Measurements from ENCODE around the gene FATE1.

Gene FATE1

GRCh38 chrX:151743651-151744470 is 28.0 kb downstream of the FATE1 start:
- DNase-seq = no peak

- no peak for DNase-seq
These were observed 29.8 kb downstream of the FATE1 start for GRCh38 chrX:151745651-151746050.

GRCh38 chrX:151746502-151746901 is 30.7 kb downstream of the FATE1 start:
- no peak for DNase-seq

- no peak for DNase-seq
These were observed 34.7 kb downstream of the FATE1 start for GRCh38 chrX:151750511-151750910.

- no peak for DNase-seq
These were observed 37.0 kb downstream of the FATE1 start for GRCh38 chrX:151752847-151753246.

GRCh38 chrX:151753313-151754046 is 37.6 kb downstream of the FATE1 start:
- no peak for DNase-seq

- DNase-seq = no peak
These were observed 38.2 kb downstream of the FATE1 start for GRCh38 chrX:151754047-151754429.

GRCh38 chrX:151754641-151755215 is 38.9 kb downstream of the FATE1 start:
- no peak for DNase-seq

GRCh38 chrX:151759041-151759708 is 43.3 kb downstream of the FATE1 start:
- no peak for DNase-seq

GRCh38 chrX:151762802-151763201 is 47.0 kb downstream of the FATE1 start:
- DNase-seq = no peak

- DNase-seq = no peak
These were observed 47.9 kb downstream of the FATE1 start for GRCh38 chrX:151763711-151764110.

GRCh38 chrX:151765026-151765425 is 49.2 kb downstream of the FATE1 start:
- DNase-seq = no peak

GRCh38 chrX:151771726-151772125 is 55.9 kb downstream of the FATE1 start:
- no peak for DNase-seq

Data from CD4-positive, alpha-beta T cell treated with Interleukin-1 beta for 1 hour (primary cell).